Neural progenitor cell (in vitro differentiated cells): ENCODE results near the gene SPATA22. TPM values are rescaled to one million over a fixed set of nuclear protein-coding genes. Genes with fewer than 3 reads are reported as not detected.
"Not testable (repeated sequence)": the region's sequence is repeated elsewhere in the genome, so short reads cannot be mapped to it uniquely, and the experiment has no call there.

Source experiments
- DNase-seq: peaks from one replicate; pipeline ENCODE4 v3.0.0-alpha.2; 2016; ENCODE audit warnings: low spot score
- H2AFZ ChIP-seq: fragments of 200-600 bp; sonication (generic); replicated peaks from 2 replicates; pipeline ENCODE4 v1.6.1; 2016; ENCODE audit warnings: antibody characterized with exemption
- H3F3A ChIP-seq: fragments of 200-600 bp; sonication (generic); 2 replicates; pipeline ENCODE4 v1.6.1; 2016; ENCODE audit warnings: antibody characterized with exemption, low read depth
- H3K27ac ChIP-seq: fragments of 200-600 bp; sonication (generic); 2 replicates; pipeline ENCODE4 v1.5.1; 2016; ENCODE audit warnings: mild to moderate bottlenecking
- H3K27me3 ChIP-seq: fragments of 200-600 bp; sonication (generic); 2 replicates; pipeline ENCODE4 v1.6.1; 2016; ENCODE audit warnings: mild to moderate bottlenecking, moderate library complexity
- H3K36me3 ChIP-seq: fragments of 200-600 bp; sonication (generic); 2 replicates; pipeline ENCODE4 v1.5.1; 2016
- H3K4me1 ChIP-seq: fragments of 200-600 bp; sonication (generic); 2 replicates; pipeline ENCODE4 v1.6.1; 2016; ENCODE audit warnings: mixed run types
- H3K4me2 ChIP-seq: fragments of 200-600 bp; sonication (generic); 2 replicates; pipeline ENCODE4 v1.6.1; 2016
- H3K4me3 ChIP-seq: fragments of 200-600 bp; sonication (generic); 2 replicates; pipeline ENCODE4 v1.5.1; 2016
- H3K79me2 ChIP-seq: fragments of 200-600 bp; sonication (generic); 2 replicates; pipeline ENCODE4 v1.6.1; 2016; ENCODE audit warnings: low read depth
- H3K9ac ChIP-seq: fragments of 200-600 bp; sonication (generic); 2 replicates; pipeline ENCODE4 v1.6.1; 2016
- H3K9me3 ChIP-seq: fragments of 200-600 bp; sonication (generic); 2 replicates; pipeline ENCODE4 v1.5.1; 2016; ENCODE audit warnings: low read depth
- H4K20me1 ChIP-seq: fragments of 200-600 bp; sonication (generic); 2 replicates; pipeline ENCODE4 v1.6.1; 2016; ENCODE audit warnings: low read depth
- H3K27ac Mint-ChIP-seq: 3 replicates; pipeline ENCODE4 v1.8.0; 2021; ENCODE audit warnings: mixed read lengths
- H3K27me3 Mint-ChIP-seq: 2 replicates; pipeline ENCODE4 v1.8.0; 2022; ENCODE audit warnings: low read depth, mild to moderate bottlenecking, inconsistent platforms, moderate library complexity, mixed read lengths; ENCODE audit not compliant: insufficient read depth
- H3K36me3 Mint-ChIP-seq: 3 replicates; pipeline ENCODE4 v1.8.0; 2021; ENCODE audit warnings: mixed read lengths
- H3K4me1 Mint-ChIP-seq: 3 replicates; pipeline ENCODE4 v1.8.0; 2021; ENCODE audit warnings: mixed read lengths
- H3K4me3 Mint-ChIP-seq: 3 replicates; pipeline ENCODE4 v1.8.0; 2021; ENCODE audit warnings: mild to moderate bottlenecking, moderate library complexity, mixed read lengths
- H3K9me3 Mint-ChIP-seq: 3 replicates; pipeline ENCODE4 v1.8.0; 2020; ENCODE audit warnings: mixed read lengths
- EZH2 ChIP-seq: fragments of 200-600 bp; sonication (generic); IDR thresholded peaks from 2 replicates; pipeline ENCODE4 v1.6.1; 2017; ENCODE audit warnings: antibody characterized with exemption, mild to moderate bottlenecking, moderate library complexity
- EZH2phosphoT487 ChIP-seq: fragments of 200-600 bp; sonication (generic); IDR thresholded peaks from 2 replicates; pipeline ENCODE4 v1.6.1; 2017; ENCODE audit warnings: antibody characterized with exemption
- total RNA-seq: library from RNA; depleted of rRNA; stranded (reverse); fragments of >200 nt; gene quantifications from 2 replicates; pipeline ENCODE4 v1.2.3, GENCODE V29; 2015; ENCODE audit warnings: low replicate concordance
- TF ChIP-seq, protein P1 (sequence below): fragments of 200-600 bp; sonication (generic); IDR thresholded peaks from 2 replicates; pipeline ENCODE4 v1.5.1; 2017; ENCODE audit warnings: antibody characterized with exemption, mild to moderate bottlenecking

SPATA22 gene
- total RNA-seq, 1 donor from 2014 or later: not detected

DNA sequence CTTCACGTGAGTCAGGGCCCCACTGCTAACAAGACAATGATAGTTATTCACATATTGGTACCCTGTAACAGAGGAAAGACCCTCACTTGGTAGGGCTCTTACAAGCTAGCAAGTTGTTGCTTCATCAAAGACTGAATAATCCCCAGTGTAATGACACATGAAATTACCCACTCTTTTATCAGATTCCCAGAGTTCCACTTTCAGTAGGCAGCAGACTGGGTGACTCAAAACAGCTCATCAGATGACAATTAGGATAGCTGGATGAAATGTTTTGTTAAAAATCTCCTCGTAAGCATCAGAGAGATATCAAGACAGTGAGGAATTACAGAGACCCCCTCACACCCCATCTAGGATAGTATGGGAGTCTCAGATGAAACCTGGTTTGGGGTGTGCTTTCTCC lies 31.2 kb downstream of the SPATA22 start:
- Histone ChIP-seq H3K36me3 (no peaks in the 10 kb centered on the region), H3K9ac (no peak overlapping the region), H3K27me3 (peaks cover 3% of the 10 kb centered on the region), H3K4me1 (no peaks in the 10 kb centered on the region), H3K27ac (no peak overlapping the region), H2AFZ (no peak overlapping the region), H3F3A (no peaks in the 10 kb centered on the region), H4K20me1 (no peaks in the 10 kb centered on the region), H3K9me3 (no peaks in the 10 kb centered on the region), H3K4me2 (no peak overlapping the region), H3K79me2 (no peaks in the 10 kb centered on the region), H3K4me3 (no peak overlapping the region)
- Mint-ChIP-seq H3K4me1 (no peaks in the 10 kb centered on the region), H3K36me3 (no peaks in the 10 kb centered on the region), H3K27ac (no peak overlapping the region), H3K9me3 (no peaks in the 10 kb centered on the region), H3K27me3 (no peaks in the 10 kb centered on the region), H3K4me3 (no peak overlapping the region)
- TF ChIP-seq, protein P1, sequence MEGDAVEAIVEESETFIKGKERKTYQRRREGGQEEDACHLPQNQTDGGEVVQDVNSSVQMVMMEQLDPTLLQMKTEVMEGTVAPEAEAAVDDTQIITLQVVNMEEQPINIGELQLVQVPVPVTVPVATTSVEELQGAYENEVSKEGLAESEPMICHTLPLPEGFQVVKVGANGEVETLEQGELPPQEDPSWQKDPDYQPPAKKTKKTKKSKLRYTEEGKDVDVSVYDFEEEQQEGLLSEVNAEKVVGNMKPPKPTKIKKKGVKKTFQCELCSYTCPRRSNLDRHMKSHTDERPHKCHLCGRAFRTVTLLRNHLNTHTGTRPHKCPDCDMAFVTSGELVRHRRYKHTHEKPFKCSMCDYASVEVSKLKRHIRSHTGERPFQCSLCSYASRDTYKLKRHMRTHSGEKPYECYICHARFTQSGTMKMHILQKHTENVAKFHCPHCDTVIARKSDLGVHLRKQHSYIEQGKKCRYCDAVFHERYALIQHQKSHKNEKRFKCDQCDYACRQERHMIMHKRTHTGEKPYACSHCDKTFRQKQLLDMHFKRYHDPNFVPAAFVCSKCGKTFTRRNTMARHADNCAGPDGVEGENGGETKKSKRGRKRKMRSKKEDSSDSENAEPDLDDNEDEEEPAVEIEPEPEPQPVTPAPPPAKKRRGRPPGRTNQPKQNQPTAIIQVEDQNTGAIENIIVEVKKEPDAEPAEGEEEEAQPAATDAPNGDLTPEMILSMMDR: no peak
- TF ChIP-seq EZH2: no peak
- TF ChIP-seq EZH2phosphoT487: no peak
- DNase-seq: no peak

DNA sequence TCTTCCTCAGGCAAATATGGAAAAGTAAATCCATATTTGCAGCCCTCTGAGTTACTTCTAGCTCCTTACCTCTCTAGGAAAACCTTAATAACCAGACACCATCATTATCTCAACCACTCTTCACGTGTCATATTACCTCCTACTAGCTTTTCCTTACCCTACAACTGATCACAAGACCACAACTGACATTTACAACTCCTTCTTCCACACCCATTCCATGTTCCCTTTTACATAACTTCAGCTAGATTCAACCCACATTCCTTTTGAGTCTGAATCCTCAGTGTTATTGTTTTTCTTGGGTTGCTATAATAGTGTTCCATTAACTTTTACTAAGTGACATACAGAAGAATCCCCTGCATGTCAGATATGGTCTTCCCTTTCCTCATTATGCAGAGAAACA lies 33.3 kb downstream of the SPATA22 start:
- Mint-ChIP-seq H3K4me3 (no peak overlapping the region), H3K4me1 (no peaks in the 10 kb centered on the region), H3K27me3 (no peaks in the 10 kb centered on the region), H3K27ac (no peak overlapping the region), H3K36me3 (no peaks in the 10 kb centered on the region), H3K9me3 (no peaks in the 10 kb centered on the region)
- no peaks in the 10 kb centered on the region for H3K9me3 ChIP-seq
- H3K4me3 ChIP-seq: no peak overlapping the region
- H3K36me3 ChIP-seq: no peaks in the 10 kb centered on the region
- no peak overlapping the region for H2AFZ ChIP-seq
- TF ChIP-seq EZH2 (no peak), EZH2phosphoT487 (no peak)
- TF ChIP-seq, protein P1: no peak
- H3K27me3 ChIP-seq: peaks cover 3% of the 10 kb centered on the region
- H3K4me1 ChIP-seq: no peaks in the 10 kb centered on the region
- no peaks in the 10 kb centered on the region for H4K20me1 ChIP-seq
- H3K27ac ChIP-seq: no peak overlapping the region
- H3K4me2 ChIP-seq: no peak overlapping the region
- H3F3A ChIP-seq: no peaks in the 10 kb centered on the region
- no peaks in the 10 kb centered on the region for H3K79me2 ChIP-seq
- no peak for DNase-seq
- no peak overlapping the region for H3K9ac ChIP-seq

DNA sequence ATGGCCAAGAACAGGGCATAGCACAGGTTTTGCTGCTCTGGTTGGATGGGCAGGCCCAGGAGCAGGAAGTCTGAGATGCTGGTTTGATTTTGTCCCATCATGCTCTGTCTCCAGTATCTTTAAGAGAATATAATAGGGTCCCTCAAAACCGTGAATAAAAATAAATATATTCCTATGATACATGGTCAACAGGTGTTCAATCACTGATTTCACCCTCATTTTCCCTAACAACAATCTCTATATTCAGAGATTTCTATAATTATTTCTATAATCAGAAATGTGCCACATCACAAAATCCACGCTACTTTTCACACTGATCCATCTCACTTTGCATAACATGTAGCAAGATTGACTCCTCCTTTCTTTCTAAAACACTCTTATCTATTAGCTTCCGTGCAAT lies 37.9 kb downstream of the SPATA22 start, which contains the start of gene OR1E2:
TSS of gene OR1E2 (minus strand) at position 101 of the 400 bp plus-strand sequence. CDS start at position 101, 0 bp downstream.
- DNase-seq: no peak
- Histone ChIP-seq H3K36me3 (no peaks in the 10 kb centered on the region), H3K9ac (no peak within 1 kb of the TSS), H2AFZ (no peak within 1 kb of the TSS), H3K4me2 (no peak within 1 kb of the TSS), H3F3A (no peaks in the 10 kb centered on the region), H3K27me3 (no peaks in the 10 kb centered on the region), H3K4me1 (no peaks in the 10 kb centered on the region), H3K9me3 (no peaks in the 10 kb centered on the region), H3K27ac (no peak within 1 kb of the TSS), H4K20me1 (no peaks in the 10 kb centered on the region), H3K4me3 (no peak within 1 kb of the TSS), H3K79me2 (no peaks in the 10 kb centered on the region)
- Mint-ChIP-seq H3K4me1 (no peaks in the 10 kb centered on the region), H3K27ac (no peak within 1 kb of the TSS), H3K36me3 (no peaks in the 10 kb centered on the region), H3K9me3 (peaks cover 7% of the 10 kb centered on the region), H3K4me3 (no peak within 1 kb of the TSS), H3K27me3 (peaks cover 4% of the 10 kb centered on the region)
- no peak for TF ChIP-seq EZH2
- TF ChIP-seq EZH2phosphoT487: no peak
- TF ChIP-seq, protein P1: no peak

DNA sequence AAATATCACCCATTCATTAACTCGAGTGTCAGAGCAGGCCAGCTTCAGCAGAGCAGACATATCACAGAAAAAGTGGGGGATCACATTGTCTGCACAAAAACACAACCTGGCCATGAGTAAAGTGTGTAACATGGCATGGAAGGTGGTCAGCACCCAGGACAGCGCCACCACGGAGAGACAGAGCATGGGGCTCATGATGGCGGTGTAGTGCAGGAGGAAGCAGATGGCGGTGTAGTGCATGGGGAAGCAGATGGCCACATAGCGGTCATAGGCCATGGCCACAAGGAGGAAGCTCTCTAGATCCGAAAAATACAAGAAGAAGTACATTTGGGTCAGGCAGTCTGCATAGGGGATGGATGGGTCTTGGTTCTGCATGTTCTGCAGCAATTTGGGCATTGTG lies 38.4 kb downstream of the SPATA22 start:
- not testable (repeated sequence) for H3K4me2 ChIP-seq

More for the DNA sequence above, 38.4 kb downstream of the SPATA22 start:
- not testable (repeated sequence) for H3K9me3 Mint-ChIP-seq, H3K4me3 Mint-ChIP-seq, H4K20me1 ChIP-seq, H3K27me3 ChIP-seq, H3K79me2 ChIP-seq, H3K27ac ChIP-seq, H3K9me3 ChIP-seq, H3K9ac ChIP-seq, H3K36me3 ChIP-seq, H3K4me3 ChIP-seq, H2AFZ ChIP-seq, H3K4me1 ChIP-seq, H3K36me3 Mint-ChIP-seq, H3F3A ChIP-seq, H3K27ac Mint-ChIP-seq, H3K4me1 Mint-ChIP-seq, H3K27me3 Mint-ChIP-seq
- peak; percentile 24 for DNase-seq
